Measurements from ENCODE around the gene RNF220. TPM values are rescaled to one million over a fixed set of nuclear protein-coding genes. Genes with fewer than 3 reads are reported as not detected.

RNF220 gene
- total and polyA plus RNA-seq, 2 of the 13 experiments (the other 11 are each of a cell fraction or from before 2014, with no cell fraction given): 48.2 to 72.1 TPM

DNA sequence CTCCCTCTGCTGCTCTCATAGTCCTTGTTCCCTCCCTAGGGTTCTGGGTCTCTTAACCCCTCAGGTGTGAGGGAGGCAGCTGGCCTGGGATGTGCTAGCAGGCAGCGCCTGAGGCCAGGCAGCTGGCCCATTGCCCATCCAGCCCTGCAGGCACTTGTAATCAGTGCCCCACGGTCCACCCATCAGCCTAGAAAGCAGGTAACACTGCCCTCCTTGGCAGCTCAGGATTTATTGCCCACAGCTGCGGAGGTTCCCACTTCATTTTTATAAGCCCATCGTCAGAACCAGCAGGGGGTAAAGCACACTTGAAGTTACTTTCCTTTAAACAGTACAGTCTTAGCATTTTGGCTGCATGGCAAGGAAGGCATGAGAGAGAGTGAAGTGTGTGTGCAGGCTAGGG, 198.7 kb downstream of the RNF220 start (continued):
- TF ChIP-seq AHDC1 (CRISPR knock-in tag; IDR thresholded peaks at IDR 0.05; ENCODE audit: borderline replicate concordance) (no peak), CCAR2 (optimal IDR thresholded peaks at IDR 0.05; ENCODE audit: low read depth, low read length) (no peak), ZFY (CRISPR knock-in tag; IDR thresholded peaks at IDR 0.05) (no peak), AKAP8 (CRISPR knock-in tag; IDR thresholded peaks at IDR 0.05) (no peak), TOE1 (CRISPR knock-in tag; IDR thresholded peaks at IDR 0.05) (no peak), PREB (CRISPR knock-in tag; IDR thresholded peaks at IDR 0.05) (no peak), BRD4 (CRISPR knock-in tag; IDR thresholded peaks at IDR 0.05) (no peak), SETDB1 (CRISPR knock-in tag; IDR thresholded peaks at IDR 0.05; ENCODE audit: borderline replicate concordance) (no peak), ZNF552 (CRISPR knock-in tag; IDR thresholded peaks at IDR 0.05; ENCODE audit: borderline replicate concordance) (no peak), ZNF782 (CRISPR knock-in tag; IDR thresholded peaks at IDR 0.05; ENCODE audit: borderline replicate concordance) (no peak), ZMAT3 (CRISPR knock-in tag; conservative IDR thresholded peaks at IDR 0.05) (no peak), ZNF207 (IDR thresholded peaks at IDR 0.05; ENCODE audit: borderline replicate concordance) (no peak)
- TF ChIP-seq, protein P1, sequence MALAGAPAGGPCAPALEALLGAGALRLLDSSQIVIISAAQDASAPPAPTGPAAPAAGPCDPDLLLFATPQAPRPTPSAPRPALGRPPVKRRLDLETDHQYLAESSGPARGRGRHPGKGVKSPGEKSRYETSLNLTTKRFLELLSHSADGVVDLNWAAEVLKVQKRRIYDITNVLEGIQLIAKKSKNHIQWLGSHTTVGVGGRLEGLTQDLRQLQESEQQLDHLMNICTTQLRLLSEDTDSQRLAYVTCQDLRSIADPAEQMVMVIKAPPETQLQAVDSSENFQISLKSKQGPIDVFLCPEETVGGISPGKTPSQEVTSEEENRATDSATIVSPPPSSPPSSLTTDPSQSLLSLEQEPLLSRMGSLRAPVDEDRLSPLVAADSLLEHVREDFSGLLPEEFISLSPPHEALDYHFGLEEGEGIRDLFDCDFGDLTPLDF (CRISPR knock-in tag; IDR thresholded peaks at IDR 0.05): no peak
